ENCODE results near the gene EDDM3A. TPM values are rescaled to one million over a fixed set of nuclear protein-coding genes. Genes with fewer than 3 reads are reported as not detected.

Gene EDDM3A
- total RNA-seq, 2 experiments from 2014 or later = not detected

GRCh38 chr14:20789230-20789813 lies 43.6 kb downstream of the EDDM3A start:
- CTCF ChIA-PET = interaction anchor here (1.7 kb wide), 1 partner anchor 68 kb away, joined by 4 read pairs; no protein-coding TSS in a partner anchor
- H3K27ac Mint-ChIP-seq = no peak overlapping the region
- POLR2A ChIA-PET = no interaction called here
- no peak overlapping the region for H3K4me3 Mint-ChIP-seq
- TF ChIP-seq CTCF (IDR thresholded peaks at IDR 0.05) = no peak
- intact Hi-C loops (cut with micrococcal nuclease) = no loop called here
- no peak for DNase-seq
- H3K4me1 Mint-ChIP-seq (ENCODE audit: low read depth) = no peaks in the 10 kb centered on the region
- no peaks in the 10 kb centered on the region for H3K9me3 Mint-ChIP-seq
- no peaks in the 10 kb centered on the region for H3K27me3 Mint-ChIP-seq
- H3K36me3 Mint-ChIP-seq (ENCODE audit: low read depth) = no peaks in the 10 kb centered on the region
- no peak for ATAC-seq

GRCh38 chr14:20790464-20791116 lies 44.9 kb downstream of the EDDM3A start:
- Mint-ChIP-seq H3K36me3 (ENCODE audit: low read depth) (no peaks in the 10 kb centered on the region), H3K9me3 (no peaks in the 10 kb centered on the region), H3K4me1 (ENCODE audit: low read depth) (no peaks in the 10 kb centered on the region), H3K4me3 (no peak overlapping the region), H3K27ac (no peak overlapping the region), H3K27me3 (no peaks in the 10 kb centered on the region)
- no peak for TF ChIP-seq CTCF (IDR thresholded peaks at IDR 0.05)
- ChIA-PET POLR2A (interaction anchor here (0.6 kb wide), 1 partner anchor 64 kb away, joined by 4 read pairs; no protein-coding TSS in a partner anchor), CTCF (interaction anchor here (1.7 kb wide), 1 partner anchor 67 kb away, joined by 4 read pairs; no protein-coding TSS in a partner anchor)
- intact Hi-C loops (cut with micrococcal nuclease) = no loop called here
- ATAC-seq (no peak), DNase-seq (no peak)

- Mint-ChIP-seq H3K4me3 (no peak overlapping the region), H3K27ac (no peak overlapping the region), H3K27me3 (no peaks in the 10 kb centered on the region), H3K9me3 (no peaks in the 10 kb centered on the region), H3K4me1 (ENCODE audit: low read depth) (no peaks in the 10 kb centered on the region), H3K36me3 (ENCODE audit: low read depth) (no peaks in the 10 kb centered on the region)
- intact Hi-C loops (cut with micrococcal nuclease) = no loop called here
- CTCF ChIA-PET = no interaction called here
- DNase-seq (no peak), ATAC-seq (no peak)
- POLR2A ChIA-PET = no interaction called here
- no peak for TF ChIP-seq CTCF (IDR thresholded peaks at IDR 0.05)
These were observed 45.5 kb downstream of the EDDM3A start for GRCh38 chr14:20791187-20791586.

- no peak for ATAC-seq
- Mint-ChIP-seq H3K4me3 (no peak overlapping the region), H3K9me3 (no peaks in the 10 kb centered on the region), H3K36me3 (ENCODE audit: low read depth) (no peaks in the 10 kb centered on the region), H3K27ac (no peak overlapping the region), H3K27me3 (no peaks in the 10 kb centered on the region), H3K4me1 (ENCODE audit: low read depth) (no peaks in the 10 kb centered on the region)
- DNase-seq = no peak
- TF ChIP-seq CTCF (IDR thresholded peaks at IDR 0.05) = no peak
- intact Hi-C loops (cut with micrococcal nuclease) = no loop called here
- POLR2A ChIA-PET = no interaction called here
- CTCF ChIA-PET = no interaction called here
These were observed 45.9 kb downstream of the EDDM3A start for GRCh38 chr14:20791597-20791996.

GRCh38 chr14:20792556-20792955 lies 46.9 kb downstream of the EDDM3A start:
- Mint-ChIP-seq H3K4me1 (ENCODE audit: low read depth) (no peaks in the 10 kb centered on the region), H3K27me3 (no peaks in the 10 kb centered on the region), H3K4me3 (no peak overlapping the region), H3K27ac (no peak overlapping the region), H3K36me3 (ENCODE audit: low read depth) (no peaks in the 10 kb centered on the region), H3K9me3 (no peaks in the 10 kb centered on the region)
- DNase-seq = no peak
- TF ChIP-seq CTCF (IDR thresholded peaks at IDR 0.05) = no peak
- no peak for ATAC-seq
- ChIA-PET POLR2A (no interaction called here), CTCF (no interaction called here)
- intact Hi-C loops (cut with micrococcal nuclease) = no loop called here

Data from activated CD8-positive, alpha-beta T cell treated with anti-CD3 and anti-CD28 coated beads for 36 hours (primary cell).